ENCODE results near the gene ARL4D.
A peak's percentile ranks its signal among the peaks of the same experiment; 100 is the strongest.
"Not testable (repeated sequence)": the region's sequence is repeated elsewhere in the genome, so short reads cannot be mapped to it uniquely, and the experiment has no call there.

ARL4D gene, protein sequence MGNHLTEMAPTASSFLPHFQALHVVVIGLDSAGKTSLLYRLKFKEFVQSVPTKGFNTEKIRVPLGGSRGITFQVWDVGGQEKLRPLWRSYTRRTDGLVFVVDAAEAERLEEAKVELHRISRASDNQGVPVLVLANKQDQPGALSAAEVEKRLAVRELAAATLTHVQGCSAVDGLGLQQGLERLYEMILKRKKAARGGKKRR

DNA sequence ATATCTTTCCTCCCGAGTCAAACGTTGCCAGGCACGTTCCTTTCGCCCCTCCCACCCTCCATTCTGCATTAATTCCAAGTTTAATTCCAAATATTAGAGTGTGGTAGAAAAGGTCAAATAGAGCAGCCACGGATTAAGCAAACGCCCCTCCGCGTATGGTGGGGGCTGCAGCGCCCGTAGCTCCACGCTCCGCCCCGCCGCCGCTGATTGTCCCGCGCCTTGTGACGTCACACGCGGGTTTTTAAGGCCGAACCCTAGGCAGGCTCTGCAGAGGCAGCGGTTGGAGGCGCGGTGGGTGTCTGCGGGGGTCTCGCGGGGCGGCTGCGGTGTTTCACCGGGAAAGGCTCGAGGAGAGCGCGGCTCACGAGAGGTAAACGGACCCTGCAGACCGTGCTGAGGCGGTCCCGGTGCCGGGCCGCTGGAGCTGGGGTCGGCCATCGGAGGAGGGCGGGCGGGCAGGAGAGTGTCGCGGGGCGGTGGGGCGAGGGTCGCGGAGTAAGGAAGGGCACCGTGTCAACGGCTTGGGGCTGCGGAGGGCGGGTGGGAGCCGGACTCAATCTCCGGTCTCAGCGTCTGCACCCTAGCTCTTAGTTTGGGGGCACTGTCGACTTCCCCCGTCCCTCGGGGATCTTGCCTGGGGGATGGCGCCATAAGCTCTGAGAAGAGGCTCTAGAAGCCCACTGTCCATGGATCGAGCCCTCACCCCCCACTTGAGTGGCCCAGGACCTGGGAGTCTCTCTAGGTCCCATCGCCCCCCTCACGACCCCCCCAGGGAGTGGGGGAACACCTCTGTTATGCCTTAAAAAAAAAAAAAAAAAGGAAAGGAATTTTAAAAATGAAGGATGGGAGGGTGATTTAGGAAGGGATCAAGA, at the start of gene ARL4D:
TSS of gene ARL4D (plus strand) at position 270 of the 872 bp plus-strand sequence. CDS start 740 bp downstream, outside the sequence.
- peak; percentile 82 for DNase-seq

GRCh38 chr17:43349142-43349541, 49.7 kb upstream of the ARL4D start:
- DNase-seq: no peak

DNA sequence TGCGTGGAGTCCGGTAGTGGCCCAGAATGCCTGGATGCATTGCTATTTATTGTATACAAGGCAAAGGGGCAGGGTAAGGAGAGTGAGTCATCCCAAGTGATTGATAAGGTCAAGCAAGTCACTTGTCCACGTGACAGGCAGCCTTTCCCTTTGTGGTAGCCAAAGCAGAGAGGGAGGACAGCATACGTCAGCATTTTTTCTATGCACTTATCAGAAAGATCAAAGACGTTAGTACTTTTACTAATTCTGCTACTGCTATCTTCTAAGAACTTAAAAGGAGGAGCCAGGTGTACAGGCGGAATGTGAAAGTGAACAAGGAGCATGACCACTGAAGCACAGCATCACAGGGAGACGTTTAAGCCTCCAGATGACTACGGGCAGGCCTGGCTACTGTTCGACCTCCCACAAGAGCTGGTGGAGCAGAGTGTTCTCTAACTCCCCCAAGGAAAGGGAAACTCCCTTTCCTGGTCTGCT, 47.9 kb upstream of the ARL4D start:
- no peak for DNase-seq

GRCh38 chr17:43351691-43352090, 47.1 kb upstream of the ARL4D start:
- DNase-seq: no peak

DNA sequence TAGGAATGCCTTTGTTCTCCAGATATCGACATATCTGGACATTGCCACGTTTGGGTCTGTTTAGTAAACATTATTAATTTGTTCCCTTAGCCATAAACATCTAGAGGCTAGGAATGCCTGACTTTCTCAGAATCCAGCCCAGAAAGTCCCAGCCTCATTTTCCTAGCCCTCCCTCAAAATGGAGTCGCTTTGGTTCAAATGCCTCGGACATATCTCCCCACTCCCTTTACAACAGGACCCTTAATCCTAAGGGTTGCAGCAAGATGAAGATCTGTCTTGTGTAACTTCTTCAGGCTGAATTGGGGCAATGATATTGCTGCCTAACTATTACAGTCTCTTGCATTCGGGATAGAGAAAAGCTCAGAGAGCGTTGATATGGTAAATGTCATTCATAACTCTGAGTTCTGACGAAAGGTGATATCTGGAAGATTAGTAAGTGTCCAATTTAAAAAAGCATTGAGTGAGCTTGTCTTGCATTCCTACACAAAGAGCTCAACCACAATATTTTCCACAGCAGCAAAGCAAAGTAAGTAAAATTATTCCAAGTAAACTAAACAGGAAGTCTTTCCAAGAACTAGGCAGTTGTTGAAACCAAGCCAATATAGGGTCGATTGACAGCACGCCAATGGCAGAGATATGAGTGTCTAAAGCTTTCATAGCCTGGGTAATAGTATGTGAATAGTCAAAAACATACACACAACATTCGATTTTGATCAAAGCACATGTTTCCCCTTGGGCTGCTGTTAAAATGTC, 46.0 kb upstream of the ARL4D start:
- DNase-seq: no peak

DNA sequence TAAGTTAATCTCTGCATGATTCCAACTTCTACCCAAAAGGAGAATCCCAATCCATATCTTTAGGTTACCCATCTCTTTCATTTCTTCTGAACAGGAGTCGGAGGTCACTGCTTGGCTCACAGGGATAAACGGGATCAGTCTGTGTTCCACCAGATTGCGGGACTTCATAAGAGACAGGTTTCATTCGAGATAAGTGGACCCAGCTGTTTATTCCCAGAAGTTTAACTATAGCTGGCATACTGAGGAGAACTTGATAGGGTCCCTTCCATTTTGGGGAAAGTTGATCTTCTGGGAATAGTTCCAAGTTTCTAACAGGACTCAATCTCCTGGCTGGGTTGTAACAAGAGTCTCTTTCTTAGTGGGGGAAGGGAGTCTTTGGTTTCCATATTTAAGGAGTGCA, 45.4 kb upstream of the ARL4D start:
- no peak for DNase-seq

GRCh38 chr17:43354371-43354770, 44.4 kb upstream of the ARL4D start:
- DNase-seq: no peak

- no peak for DNase-seq
Measured at GRCh38 chr17:43356450-43356849, 42.3 kb upstream of the ARL4D start.

DNA sequence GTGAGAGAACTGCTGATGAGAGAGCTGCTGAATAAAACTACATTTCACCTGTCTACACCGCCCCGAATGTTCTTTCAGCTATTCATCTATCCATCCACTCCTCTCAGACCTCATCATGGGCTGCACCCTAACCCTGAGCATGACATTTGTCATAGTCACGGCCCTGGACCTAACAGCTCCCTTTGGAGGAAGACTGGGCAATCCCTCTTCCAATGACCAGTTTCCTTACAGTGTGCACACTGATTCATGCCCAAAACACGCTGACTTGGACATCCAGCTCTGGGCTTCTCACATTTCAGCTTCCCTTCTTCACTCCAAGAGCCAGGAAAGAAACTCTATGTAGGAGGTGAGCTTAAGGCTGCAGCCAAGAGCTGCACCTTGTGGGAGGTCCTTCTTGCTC, 41.8 kb upstream of the ARL4D start:
- DNase-seq: no peak

DNA sequence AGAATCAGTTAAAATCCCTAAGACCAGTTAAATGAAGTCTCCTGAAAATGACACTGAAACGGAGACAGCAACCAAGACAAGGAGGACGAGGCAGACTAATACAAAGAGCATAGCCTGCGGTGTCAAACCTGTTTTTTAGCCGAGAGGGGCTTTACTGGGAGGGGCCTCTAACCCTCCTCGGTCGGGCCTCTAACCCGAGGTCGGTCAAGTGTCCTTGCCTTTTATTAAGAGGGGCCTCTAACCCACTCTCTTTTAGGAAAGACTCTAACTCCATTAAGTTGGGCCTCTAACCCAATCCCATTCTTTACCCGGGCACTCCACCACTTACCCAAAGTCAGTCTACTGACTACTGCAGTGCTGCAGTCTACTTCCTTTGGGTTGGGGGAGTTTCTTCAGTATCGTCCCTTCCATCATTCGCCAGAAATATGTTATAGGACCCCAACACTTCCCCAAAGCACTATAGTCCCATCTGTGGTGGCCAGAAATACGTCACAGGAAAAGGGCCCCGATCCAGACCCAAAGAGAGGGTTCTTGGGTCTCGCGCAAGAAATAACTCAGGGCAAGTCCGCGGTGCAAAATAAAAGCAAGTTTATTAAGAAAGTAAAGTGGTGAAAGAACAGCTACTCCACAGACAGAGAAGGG, 39.2 kb upstream of the ARL4D start:
- DNase-seq: peak; percentile 19

DNA sequence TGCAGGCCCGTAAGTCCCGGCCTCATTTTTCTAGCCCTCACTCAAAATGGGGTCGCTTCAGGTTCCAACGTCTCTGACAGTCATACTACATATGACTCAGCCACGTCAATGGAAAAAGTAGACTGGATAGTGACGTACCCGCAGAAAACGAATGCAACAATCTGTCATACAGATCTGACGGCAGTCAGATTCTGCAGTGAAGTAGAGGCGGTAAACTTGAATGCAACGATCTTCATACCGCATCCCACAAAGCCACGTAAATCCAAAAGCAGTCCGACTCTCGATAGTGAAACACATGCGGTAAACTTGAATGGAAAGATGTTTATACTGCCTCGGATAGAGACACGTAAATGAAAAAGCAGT, 38.4 kb upstream of the ARL4D start:
- DNase-seq: peak; percentile 77

DNA sequence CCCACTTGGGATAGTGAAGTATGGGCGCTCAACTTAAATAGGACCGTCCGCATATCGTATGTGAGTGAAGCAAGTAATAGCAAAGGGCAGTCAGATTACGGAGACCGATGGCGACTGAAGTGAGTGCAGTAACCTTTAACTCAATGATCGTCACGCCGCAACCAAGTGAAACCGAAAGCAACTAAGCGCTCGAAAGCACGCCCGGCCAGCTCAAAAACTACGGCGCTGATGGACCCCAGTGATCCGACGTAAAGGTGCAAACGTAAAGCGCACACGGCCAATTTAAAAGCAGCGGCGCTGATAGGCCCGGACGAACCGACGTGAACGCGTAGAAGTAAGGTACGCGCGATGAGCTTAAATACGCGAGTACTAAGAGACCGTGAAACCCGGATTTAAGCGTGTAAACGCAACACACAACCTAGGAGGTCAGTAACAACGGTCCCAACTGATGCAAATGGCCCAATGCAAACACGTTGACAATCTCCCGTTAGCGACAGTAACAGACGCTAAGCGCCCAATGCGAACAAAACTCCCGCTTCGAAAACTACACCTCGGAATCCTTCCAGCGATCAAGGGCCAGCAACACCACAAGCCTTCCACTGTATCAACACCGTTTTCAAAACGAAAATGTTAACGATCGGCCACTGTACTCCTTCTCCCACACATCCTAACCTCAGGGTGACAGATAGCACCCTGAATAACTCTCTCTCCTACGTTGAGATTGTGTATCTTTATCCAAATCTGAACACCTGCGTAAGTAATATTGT, 37.9 kb upstream of the ARL4D start:
- peak; percentile 100 for DNase-seq

- DNase-seq: no peak
Measured at GRCh38 chr17:43363181-43363925, 35.4 kb upstream of the ARL4D start.

GRCh38 chr17:43363926-43364285, 34.9 kb upstream of the ARL4D start:
- DNase-seq: no peak

GRCh38 chr17:43365356-43365755, 33.4 kb upstream of the ARL4D start:
- DNase-seq: no peak

GRCh38 chr17:43365921-43366320, 32.9 kb upstream of the ARL4D start:
- DNase-seq: not testable (repeated sequence)

GRCh38 chr17:43366891-43367736, 31.7 kb upstream of the ARL4D start:
- DNase-seq: peak; percentile 41

GRCh38 chr17:43367737-43368242, 31.0 kb upstream of the ARL4D start:
- DNase-seq: peak; percentile 97

DNA sequence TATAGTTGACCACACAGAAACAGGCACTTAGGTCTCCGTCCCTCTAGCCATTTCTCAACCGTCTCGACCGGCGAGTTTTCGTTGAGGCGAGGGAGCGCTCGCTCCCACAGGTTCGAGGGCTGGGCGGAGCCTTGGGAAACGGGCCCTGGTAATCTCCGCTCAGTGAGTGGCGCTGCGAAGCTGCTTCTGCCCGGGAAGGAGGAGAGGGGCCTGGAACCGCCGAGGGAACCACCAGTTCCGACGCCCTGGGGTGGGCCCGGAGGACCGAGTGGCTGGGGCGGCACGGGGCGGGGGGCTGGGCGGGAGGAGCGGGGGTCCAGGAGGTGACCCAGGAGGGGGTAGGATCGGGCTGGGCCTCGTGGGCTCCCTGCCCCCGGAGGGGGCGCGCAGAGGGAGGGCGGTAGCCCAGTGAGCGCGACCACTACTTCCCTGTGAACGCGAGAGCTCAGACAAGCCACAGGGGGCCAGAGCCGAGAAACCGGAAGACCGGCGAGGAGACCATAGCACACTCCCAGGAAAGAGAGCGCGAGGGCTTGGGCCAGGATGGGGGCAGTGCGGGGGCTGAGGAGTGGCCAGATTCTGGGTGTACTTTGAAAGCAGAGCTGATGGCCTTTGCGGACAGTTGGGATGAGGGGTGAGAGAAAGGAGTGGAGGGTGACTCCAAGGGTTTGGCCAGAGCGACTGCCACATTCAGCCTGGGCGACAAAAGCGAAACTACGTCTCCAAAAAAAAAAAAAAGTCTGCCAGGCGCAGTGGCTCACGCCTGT, 29.9 kb upstream of the ARL4D start:
- DNase-seq: peak; percentile 84

- no peak for DNase-seq
Measured at GRCh38 chr17:43369986-43370385, 28.8 kb upstream of the ARL4D start.

All from DMS79 treated with DMSO at 0.1 percent for 48 hours (cell line).